Measurements from ENCODE around the gene TRPC3.
"Not testable (repeated sequence)": the region's sequence is repeated elsewhere in the genome, so short reads cannot be mapped to it uniquely, and the experiment has no call there.

TRPC3 gene

GRCh38 chr4:121946644-121947043, 5.2 kb downstream of the TRPC3 start:
- DNase-seq (ENCODE audit: low spot score) = no peak

- no peak for DNase-seq (ENCODE audit: low spot score)
Observed at GRCh38 chr4:121943941-121944340, 7.9 kb downstream of the TRPC3 start.

- no peak for DNase-seq (ENCODE audit: low spot score)
Observed at GRCh38 chr4:121939690-121940089, 12.2 kb downstream of the TRPC3 start.

- no peak for DNase-seq (ENCODE audit: low spot score)
Observed at GRCh38 chr4:121938282-121939092, 13.4 kb downstream of the TRPC3 start.

- DNase-seq (ENCODE audit: low spot score) = no peak
Observed at GRCh38 chr4:121936101-121936500, 15.8 kb downstream of the TRPC3 start.

- no peak for DNase-seq (ENCODE audit: low spot score)
Observed at GRCh38 chr4:121934635-121935034, 17.2 kb downstream of the TRPC3 start.

- no peak for DNase-seq (ENCODE audit: low spot score)
Observed at GRCh38 chr4:121932212-121932974, 19.5 kb downstream of the TRPC3 start.

- no peak for DNase-seq (ENCODE audit: low spot score)
Observed at GRCh38 chr4:121930304-121930703, 21.6 kb downstream of the TRPC3 start.

- DNase-seq (ENCODE audit: low spot score) = no peak
Observed at GRCh38 chr4:121927948-121928347, 23.9 kb downstream of the TRPC3 start.

GRCh38 chr4:121926490-121926889, 25.4 kb downstream of the TRPC3 start:
- not testable (repeated sequence) for DNase-seq (ENCODE audit: low spot score)

GRCh38 chr4:121923306-121923705, 28.6 kb downstream of the TRPC3 start:
- DNase-seq (ENCODE audit: low spot score) = no peak

GRCh38 chr4:121913667-121914066, 38.2 kb downstream of the TRPC3 start:
- DNase-seq (ENCODE audit: low spot score) = no peak

GRCh38 chr4:121908346-121908745, 43.5 kb downstream of the TRPC3 start:
- no peak for DNase-seq (ENCODE audit: low spot score)

- DNase-seq (ENCODE audit: low spot score) = peak; percentile 49
Observed at GRCh38 chr4:121900132-121900983, 51.5 kb downstream of the TRPC3 start.

- DNase-seq (ENCODE audit: low spot score) = no peak
Observed at GRCh38 chr4:121898150-121898549, 53.7 kb downstream of the TRPC3 start.

GRCh38 chr4:121888134-121888533, 63.7 kb downstream of the TRPC3 start:
- DNase-seq (ENCODE audit: low spot score) = no peak

GRCh38 chr4:121885115-121885514, 66.7 kb downstream of the TRPC3 start:
- no peak for DNase-seq (ENCODE audit: low spot score)

GRCh38 chr4:121881158-121881557, 70.7 kb downstream of the TRPC3 start:
- no peak for DNase-seq (ENCODE audit: low spot score)

GRCh38 chr4:121879135-121879534, 72.7 kb downstream of the TRPC3 start:
- no peak for DNase-seq (ENCODE audit: low spot score)

- DNase-seq (ENCODE audit: low spot score) = no peak
Observed at GRCh38 chr4:121877041-121877773, 74.7 kb downstream of the TRPC3 start.

GRCh38 chr4:121876070-121876469, 75.8 kb downstream of the TRPC3 start:
- DNase-seq (ENCODE audit: low spot score) = no peak

- DNase-seq (ENCODE audit: low spot score) = no peak
Observed at GRCh38 chr4:121875652-121876051, 76.2 kb downstream of the TRPC3 start.
